GM19043 (cell line): ENCODE results near the gene MRPS12.
A peak's percentile ranks its signal among the peaks of the same experiment; 100 is the strongest.
"Not testable (repeated sequence)": the region's sequence is repeated elsewhere in the genome, so short reads cannot be mapped to it uniquely, and the experiment has no call there.

Source experiments
- ATAC-seq: cut with Tn5 transposase; IDR thresholded peaks from one replicate; pipeline ENCODE4 v1.9.1; 2021; ENCODE audit warnings: low read depth; ENCODE audit not compliant: unreplicated experiment

The MRPS12 gene

DNA sequence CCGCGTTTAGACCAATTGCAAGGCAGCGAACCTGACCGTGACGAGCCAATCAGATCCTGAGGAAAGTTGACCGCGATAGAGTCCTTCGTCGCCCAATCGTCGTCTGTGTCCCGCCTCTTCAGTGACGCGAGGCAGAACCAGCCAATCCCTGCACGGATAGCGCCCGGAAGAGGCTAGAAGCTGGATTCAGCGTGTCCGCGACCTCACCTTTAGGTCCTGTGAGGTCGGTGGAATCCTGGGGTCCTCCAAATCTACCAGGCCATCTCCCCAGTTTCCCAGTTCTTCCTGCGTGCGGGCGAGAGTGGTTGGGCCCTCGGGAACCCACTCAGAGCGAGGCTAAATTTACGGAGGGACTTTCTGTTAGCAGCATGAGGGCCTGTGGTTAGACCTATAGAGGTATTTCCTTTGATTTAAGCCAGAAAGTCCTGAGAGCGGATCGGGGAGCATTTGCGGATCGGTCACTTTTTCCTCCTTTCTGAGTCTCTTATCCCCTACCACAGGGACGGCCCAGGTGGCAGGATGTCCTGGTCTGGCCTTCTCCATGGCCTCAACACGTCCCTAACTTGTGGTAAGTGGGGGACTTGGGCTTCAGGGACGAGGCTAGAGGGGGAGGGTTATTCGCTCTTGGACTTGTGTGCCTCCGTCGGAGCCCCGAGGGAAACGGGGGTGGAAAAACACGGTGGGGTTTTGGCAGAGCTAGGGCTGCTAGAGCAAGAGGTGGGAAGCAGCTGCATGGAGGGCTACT, at the start of gene MRPS12:
TSS of gene MRPS12 (plus strand) at position 169 of the 745 bp plus-strand sequence. CDS start at position 520, 351 bp downstream.
- peak; percentile 95 for ATAC-seq

DNA sequence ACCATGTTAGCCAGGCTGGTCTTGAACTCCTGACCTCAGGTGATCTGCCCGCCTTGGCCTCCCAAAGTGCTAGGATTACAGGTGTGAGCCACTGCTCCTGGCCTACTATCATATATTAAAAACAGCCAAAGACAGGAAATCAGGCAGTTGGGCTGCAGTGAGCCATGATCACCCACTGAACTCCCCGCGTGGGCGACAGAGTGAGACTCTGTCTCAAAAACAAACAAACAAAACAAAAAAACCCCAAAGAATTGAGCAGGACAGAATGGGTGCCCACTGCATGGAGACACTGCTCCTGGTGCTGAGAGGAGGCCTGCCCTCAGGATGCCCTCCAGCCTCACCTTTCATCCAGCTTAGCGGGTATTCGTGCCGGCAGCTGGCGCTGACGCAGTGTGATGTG, 47.5 kb upstream of the MRPS12 start:
- ATAC-seq = no peak

DNA sequence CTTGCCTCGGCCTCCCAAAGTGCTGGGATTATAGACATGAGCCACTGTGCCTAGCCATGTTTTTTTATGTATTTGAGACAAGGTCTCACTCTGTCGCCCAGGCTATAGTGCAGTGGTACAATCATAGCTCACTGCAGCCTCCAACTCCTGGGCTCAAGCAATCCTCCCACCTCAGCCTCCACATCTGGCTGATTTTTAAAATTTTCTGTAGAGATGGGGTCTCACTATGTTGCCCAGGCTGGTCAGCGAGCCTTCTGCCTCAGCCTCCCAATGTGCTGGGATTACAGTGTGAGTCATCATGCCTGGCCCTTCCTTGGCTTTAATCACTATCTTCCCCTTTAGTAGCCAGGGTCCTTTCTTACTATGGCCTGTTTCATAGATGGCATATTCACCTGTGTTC, 46.1 kb upstream of the MRPS12 start:
- not testable (repeated sequence) for ATAC-seq

DNA sequence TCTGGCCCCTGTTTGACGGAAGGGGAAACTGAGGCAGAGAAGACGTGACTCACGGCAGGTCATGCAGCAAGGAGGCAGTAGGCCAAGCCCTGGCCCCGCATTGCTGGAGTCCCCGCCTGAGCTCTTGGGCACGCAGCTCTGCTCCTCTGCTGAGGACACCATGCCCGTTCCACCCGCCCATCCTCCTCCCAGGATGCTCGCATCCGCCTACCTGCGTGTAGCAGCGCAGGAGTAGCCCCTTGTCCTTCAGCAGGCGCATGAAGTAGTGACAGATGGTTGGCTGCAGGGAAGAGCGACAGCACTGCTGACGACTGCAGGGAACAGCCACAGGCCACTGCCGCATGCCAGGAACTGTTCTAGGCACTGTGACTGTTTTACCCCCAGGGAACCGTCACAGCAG, 41.9 kb upstream of the MRPS12 start:
- no peak for ATAC-seq

DNA sequence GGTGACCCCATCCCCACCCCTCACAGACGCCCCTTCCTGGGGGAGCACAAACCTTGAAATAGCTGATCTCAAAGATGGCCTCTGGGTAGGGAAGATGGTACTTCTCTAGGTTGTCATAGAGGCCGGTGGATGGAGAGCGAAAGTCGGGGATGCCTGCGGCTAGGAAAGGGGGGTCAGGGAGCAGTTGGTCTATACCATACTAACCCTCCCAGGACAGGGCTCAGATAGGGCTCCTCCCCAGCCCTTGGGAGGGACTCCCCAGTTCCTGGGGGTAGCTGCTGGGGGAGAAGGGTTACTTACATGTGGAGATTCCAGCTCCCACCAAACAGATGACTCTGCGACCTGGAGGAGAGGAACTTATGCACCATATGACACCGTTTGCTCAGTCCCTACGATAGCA, 40.9 kb upstream of the MRPS12 start:
- no peak for ATAC-seq

DNA sequence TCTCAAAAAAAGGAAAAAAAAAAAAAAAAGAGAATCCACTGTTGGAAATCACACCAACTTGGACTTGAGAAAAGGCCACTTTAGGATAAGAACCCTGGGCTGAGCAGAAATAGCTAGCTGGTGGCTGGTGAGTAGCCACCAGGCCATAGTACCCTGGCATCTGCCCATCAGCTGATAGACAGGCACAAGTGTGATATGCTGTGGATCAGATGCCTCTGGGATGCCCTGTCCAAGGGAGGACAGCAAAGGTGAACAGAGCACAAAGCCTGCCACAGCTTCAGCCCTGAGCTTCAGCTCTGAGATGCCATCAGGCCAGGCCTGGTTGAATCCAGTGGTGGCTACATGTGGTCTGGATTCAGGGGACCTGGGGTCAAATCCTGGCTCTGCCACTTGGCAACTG, 40.1 kb upstream of the MRPS12 start:
- ATAC-seq = no peak

DNA sequence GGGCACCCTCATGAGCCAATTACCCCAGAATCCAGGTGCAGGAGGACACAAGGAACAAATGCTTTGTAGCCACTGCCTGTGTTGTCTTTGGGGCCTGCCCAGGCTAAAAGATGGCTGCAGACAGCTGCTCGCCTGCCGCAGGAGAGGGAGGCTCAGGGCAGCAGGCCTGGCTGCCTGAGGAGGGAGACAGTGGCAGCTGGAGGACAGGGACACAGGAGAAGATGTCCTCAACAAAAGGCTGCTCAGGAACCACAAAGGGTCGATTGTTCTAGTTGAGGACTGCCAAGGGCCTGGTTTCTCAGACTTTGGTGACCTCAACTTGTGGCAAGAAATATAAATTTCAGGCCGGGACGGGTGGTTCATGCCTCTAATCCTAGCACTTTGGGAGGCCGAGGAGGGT, 39.0 kb upstream of the MRPS12 start:
- no peak for ATAC-seq

DNA sequence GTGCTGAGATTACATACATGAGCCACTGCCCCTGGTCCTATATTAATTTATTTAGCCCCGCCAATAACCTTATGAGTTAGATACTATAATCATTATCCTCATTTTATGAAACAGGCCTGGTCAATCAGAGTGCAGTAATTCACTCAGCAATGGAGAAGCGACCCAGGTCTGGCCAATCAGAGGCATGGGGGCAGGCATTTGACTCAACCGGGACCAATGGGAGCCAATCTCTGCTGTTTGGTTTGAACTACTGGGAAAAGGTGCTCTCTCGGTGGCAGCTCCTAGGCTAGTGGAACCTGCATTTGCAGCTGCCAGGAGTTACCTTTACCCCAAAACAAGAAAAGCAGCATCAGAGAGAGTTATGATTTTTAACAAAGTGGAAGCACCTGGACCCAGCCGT, 37.9 kb upstream of the MRPS12 start:
- ATAC-seq = no peak

DNA sequence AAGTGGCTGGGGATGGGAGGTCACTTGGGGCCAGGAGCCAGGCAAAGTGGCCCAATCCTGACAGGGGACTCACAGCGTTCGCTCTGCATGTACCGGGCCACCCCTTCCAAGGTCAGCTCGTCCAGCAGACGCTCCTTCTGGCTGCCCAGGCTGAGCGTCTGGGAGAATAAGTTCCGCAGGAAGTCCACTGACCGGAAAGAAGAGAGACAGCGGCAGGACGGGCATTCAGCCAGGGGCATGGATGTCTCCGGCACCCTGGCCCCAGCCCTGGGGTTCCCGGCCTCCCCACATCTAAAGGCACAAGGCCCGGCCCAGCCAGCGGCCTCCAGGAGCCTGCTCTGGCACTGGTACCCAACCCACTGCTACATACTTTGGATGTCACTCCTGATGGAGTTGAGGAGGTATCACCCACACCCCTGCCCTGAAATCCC, 37.4 kb upstream of the MRPS12 start:
- no peak for ATAC-seq

DNA sequence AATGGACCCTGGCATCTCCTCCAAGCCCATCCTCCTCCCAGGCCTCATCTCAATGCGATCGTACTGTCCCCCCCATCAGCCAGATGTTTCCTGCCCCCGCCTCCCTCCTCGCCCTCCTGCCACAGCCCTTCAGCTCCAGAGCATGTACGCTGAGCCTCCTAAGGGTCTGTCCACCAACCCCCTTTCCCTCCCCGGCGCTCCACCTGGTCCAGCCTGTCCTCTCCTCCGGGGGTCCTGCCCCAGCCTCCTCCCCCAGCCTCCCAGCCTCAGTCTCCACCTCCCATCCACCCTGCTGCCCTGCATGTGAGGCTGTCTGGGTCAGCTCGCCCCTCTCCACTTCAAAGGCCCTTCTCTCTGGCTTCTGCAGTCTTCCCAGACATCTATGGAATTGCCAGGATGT, 35.8 kb upstream of the MRPS12 start:
- ATAC-seq = no peak

DNA sequence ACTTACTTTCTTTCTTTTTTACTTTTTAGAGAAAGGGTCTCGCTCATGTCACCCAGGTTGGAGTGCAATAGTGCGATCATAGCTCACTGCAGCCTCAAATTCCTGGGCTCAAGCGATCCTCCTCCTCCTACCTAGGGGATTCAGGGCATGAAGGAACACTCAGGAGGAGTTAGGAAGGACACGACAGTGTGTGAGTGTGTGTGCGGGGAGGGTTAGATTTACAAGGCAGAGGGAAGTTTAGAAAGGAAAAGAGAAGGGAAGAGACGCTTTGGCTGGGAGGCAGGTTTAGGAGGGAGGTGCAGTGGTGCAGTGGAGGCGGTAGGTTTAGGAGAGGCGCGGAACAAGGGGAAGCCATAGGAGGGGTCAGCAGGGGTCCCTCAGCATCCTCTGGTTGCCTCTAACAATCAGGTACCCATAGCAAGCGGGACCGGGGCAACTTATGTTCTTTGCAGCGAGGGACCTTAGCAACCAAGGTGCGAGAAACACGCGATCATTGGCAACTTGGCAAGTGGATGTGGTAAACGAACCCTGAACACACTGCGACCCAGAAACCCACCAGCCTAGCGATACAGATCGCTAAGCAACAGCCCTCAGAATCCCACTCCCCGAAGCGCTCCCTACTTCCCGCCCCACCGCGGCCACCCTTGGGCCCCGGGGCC, 31.8 kb upstream of the MRPS12 start:
- no peak for ATAC-seq

DNA sequence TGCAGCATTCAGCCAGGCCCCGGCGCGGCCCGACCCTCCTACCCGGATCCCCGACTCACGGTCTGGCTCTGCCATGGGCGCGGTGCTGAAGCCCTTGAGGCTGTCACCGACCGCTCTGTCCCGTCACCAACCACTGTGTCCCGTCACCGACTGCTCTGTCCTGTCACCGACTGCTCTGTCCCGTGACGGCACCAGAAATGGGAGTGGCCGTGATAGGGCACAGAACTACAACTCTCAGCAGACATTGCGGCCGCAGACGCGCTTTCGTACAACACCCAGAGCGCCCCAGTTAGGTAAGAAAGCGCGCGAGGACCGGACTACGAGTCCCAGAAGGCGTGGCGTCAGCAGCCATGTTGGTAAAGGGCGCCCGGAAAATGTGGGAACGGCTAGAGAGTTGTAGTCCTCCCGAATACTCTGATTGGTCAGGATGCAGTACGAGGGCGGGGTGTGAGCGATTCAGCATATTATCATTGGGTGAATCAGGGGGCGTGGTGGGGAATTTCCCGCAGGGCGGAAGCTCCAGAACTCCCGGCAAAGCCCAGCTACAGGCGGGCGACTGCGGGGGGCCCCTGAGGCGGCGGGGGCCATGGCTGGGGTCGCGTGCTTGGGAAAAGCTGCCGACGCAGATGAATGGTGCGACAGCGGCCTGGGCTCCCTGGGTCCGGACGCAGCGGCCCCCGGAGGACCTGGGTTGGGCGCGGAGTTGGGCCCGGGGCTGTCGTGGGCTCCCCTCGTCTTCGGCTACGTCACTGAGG, 31.1 kb upstream of the MRPS12 start, which contains the start of the genes NFKBIB and SIRT2:
TSS of gene NFKBIB (plus strand) at position 523 of the 755 bp plus-strand sequence. CDS start at position 587, 64 bp downstream.
TSS of gene SIRT2 (minus strand) at position 172 of the 755 bp plus-strand sequence. CDS start at position 75, 97 bp downstream.
- peak; percentile 90 for ATAC-seq

DNA sequence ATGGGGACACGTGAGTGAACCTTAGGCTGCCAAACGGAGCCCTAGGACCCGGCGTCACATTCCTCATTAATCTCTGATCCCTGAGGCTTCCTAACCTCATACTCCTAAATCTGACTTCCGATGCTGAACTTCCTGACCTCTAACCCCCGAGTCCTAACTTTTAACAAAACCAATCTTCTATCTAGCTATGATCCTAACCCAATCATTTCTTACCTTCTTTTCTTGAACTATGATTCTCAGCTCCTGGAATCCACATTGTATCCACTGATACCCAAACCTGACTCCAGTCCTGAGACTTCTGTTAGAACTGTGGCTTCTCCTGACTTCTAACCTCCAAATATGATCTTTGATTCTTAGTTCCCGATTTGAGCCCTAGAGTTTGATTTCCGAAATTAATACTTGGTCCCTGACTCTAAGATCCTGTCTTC, 30.5 kb upstream of the MRPS12 start:
- no peak for ATAC-seq

DNA sequence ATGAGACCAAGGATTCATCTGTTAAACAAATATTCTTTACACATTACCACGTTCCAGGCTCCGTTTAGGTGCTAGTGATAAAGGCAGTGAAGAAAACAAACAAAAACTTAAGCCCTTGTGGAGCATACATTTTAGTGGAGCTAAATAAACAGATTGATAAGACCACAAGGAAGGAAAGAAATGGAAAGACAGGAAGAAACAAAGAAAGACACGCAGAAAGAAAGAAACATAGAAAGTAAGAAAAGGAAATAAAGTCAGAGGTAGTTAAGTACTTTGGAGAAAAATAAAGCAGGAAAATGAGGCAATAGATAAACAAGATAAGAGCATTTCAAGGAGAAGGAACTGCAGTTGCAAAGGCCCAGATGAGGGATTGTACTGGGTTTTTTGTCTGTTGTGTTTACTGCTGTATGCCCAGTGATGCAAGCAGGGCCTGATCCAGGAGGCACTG, 30.0 kb upstream of the MRPS12 start:
- no peak for ATAC-seq

DNA sequence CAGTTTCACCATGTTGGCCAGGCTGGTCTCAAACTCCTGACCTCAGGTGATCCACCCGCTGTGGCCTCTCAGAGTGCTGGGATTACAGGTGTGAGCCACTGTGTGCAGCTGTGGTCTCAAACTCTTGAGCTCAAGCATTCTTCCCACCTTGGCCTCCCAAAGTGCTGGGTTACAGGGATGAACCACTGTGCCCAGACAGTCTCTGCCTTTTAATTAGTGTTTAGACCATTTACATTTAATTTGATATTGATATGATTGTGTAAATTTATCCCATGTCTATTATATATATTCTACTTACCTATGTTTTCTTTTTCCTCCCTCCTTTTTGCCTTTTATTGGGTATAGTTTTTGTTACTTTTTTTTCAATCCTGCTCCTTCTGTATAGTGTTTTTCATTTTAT, 29.1 kb upstream of the MRPS12 start:
- no peak for ATAC-seq

DNA sequence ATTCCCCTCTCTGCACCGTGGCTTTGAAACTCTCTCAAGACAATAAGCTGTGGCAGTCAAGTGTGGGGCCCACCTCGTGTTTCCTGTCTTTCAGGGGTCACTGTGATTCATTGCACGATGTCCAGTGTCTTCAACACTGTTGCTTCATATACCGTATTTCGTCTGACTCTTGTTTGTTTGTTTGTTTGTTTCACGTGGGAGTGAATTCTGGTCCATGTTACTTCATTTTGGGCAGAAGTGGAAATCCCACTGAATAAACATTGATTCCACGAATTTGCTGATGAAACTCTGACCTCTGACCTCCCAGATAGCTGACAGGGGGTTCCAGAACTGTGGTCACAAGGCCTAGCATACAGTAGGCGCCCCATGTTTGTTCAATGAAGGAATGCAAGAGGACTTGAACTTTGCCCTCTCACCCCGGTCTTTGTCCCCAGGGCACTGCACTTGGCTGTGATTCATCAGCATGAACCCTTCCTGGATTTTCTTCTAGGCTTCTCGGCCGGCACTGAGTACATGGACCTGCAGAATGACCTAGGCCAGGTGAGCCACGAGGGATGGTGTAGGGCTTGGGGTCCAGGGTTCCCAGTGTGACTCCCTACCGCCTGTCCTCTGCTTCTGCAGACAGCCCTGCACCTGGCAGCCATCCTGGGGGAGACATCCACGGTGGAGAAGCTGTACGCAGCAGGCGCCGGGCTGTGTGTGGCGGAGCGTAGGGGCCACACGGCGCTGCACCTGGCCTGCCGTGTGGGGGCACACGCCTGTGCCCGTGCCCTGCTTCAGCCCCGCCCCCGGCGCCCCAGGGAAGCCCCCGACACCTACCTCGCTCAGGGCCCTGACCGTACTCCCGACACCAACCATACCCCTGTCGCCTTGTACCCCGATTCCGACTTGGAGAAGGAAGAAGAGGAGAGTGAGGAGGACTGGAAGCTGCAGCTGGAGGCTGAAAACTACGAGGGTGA, 25.9 kb upstream of the MRPS12 start:
- ATAC-seq = no peak

DNA sequence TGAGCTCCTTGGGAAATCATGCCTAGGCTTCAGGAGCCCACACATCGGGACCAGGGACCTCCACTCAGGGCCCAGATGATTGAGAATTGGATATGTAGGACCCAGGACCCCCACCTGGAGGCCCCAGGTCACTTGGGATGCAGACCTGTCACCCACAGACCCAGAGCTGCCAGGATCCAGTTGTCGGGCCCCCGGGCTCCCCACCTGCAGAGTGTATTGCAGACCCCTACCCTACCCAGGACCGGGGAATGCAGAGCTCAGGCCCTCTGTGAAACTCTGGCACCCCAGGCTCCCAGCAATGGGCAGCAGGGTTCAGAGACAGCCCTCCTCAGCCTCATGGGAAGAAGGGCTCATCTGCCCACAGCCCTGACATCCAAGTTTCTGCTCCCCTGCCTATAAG, 25.1 kb upstream of the MRPS12 start:
- no peak for ATAC-seq

DNA sequence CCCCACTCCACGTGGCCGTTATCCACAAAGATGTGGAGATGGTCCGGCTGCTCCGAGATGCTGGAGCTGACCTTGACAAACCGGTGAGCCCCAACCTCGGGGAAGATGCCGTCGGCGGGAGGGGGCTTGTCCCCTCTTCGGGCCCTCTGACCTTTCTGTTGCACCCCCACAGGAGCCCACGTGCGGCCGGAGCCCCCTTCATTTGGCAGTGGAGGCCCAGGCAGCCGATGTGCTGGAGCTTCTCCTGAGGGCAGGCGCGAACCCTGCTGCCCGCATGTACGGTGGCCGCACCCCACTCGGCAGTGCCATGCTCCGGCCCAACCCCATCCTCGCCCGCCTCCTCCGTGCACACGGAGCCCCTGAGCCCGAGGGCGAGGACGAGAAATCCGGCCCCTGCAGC, 23.5 kb upstream of the MRPS12 start:
- no peak for ATAC-seq

DNA sequence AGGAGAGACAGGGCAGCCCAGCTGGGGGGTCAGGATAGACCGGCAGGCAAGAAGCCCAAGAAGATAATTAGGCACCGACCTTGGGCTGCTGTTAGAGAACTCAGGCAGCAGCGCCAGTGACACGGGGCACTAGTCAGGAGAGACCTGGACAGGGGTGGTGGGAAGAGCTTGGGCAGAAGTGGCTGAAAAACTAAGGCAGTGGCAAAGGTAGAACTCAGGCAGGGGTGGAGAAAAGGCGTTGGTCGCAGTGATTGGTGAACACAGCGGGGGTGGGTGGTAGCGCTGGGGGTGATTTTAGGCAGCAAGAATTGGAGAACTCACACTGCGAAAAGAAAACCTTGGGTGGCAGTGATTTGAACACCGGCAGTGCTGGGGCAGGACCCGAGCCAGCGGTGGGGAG, 23.1 kb upstream of the MRPS12 start:
- no peak for ATAC-seq

DNA sequence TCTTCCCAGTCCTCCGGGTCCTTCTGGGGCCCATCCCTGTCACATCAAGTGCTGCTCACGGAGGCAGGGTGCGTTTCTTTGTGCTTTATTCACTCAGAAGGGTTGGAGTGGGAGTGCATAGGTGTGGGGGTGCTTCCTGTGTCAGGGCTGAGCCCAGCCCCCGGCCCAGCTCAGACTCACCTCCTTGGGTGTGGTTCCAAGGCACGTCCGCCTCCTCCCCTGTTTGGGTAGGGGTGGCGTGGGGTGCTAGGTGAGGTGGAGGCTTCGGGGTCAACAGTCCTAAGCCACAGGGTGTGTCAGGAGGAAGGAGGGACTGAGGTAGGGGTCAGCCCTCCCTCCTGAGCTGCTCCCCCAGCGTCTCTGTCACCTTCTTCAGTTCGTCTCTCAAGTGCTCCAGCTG, 21.8 kb upstream of the MRPS12 start:
- ATAC-seq = no peak
